ENCODE results near the gene KRT78. TPM values are rescaled to one million over a fixed set of nuclear protein-coding genes. Genes with fewer than 3 reads are reported as not detected.

The KRT78 gene
- total and polyA plus RNA-seq, 2 of the 13 experiments (the other 11 are each of a cell fraction or from before 2014, with no cell fraction given): not detected

- TF ChIP-seq E2F1 (CRISPR knock-in tag; IDR thresholded peaks at IDR 0.05) (no peak), CC2D1A (CRISPR knock-in tag; IDR thresholded peaks at IDR 0.05) (no peak)
These were observed 33.6 kb downstream of the KRT78 start (continued) for GRCh38 chr12:52815161-52815560.

GRCh38 chr12:52814710-52815155, 34.1 kb downstream of the KRT78 start:
- no peaks in the 10 kb centered on the region for H3K36me3 ChIP-seq (replicated peaks in 1 of 2; ENCODE audit: control insufficient read depth in 1 of 2, insufficient read depth in 2 of 2, low read length in 2 of 2)
- no peak for FAIRE-seq
- H3K27ac ChIP-seq (ENCODE audit: extremely low read length, insufficient read depth, low read length): no peak overlapping the region
- WGBS (ENCODE audit: low lambda C conversion rate): 0% methylated on average over 3 of the region's 4 CpGs
- no peak overlapping the region for H2AFZ ChIP-seq (ENCODE audit: low read length)
- no TSS peak for BruUV-seq (replicated peaks)
- intact Hi-C loops (cut with micrococcal nuclease; ENCODE audit: unreplicated experiment): no loop called here
- H3K4me2 ChIP-seq (ENCODE audit: low read depth, low read length): no peak overlapping the region
- H3K9me3 ChIP-seq (ENCODE audit: low read length): no peaks in the 10 kb centered on the region
- in situ Hi-C loops (cut with HindIII; ENCODE audit: extremely low pct_ligation_motif_present, low pct_unique_long_range_greater_than_20kb): no loop called here
- H3K4me1 ChIP-seq (ENCODE audit: insufficient read depth, low read length): no peaks in the 10 kb centered on the region
- ATAC-seq: no peak
- POLR2A ChIA-PET: no interaction called here
- no peak overlapping the region for H3K4me3 ChIP-seq (replicated peaks in 1 of 3; ENCODE audit: insufficient read depth in 1 of 3, low read depth in 2 of 3, low read length in 3 of 3)
- H3K79me2 ChIP-seq (ENCODE audit: insufficient read depth, low read length): no peaks in the 10 kb centered on the region
- TF ChIP-seq REPIN1 (CRISPR knock-in tag; IDR thresholded peaks at IDR 0.05; ENCODE audit: borderline replicate concordance, low read depth) (no peak), GZF1 (CRISPR knock-in tag; IDR thresholded peaks at IDR 0.05) (no peak), ZNF121 (CRISPR knock-in tag; IDR thresholded peaks at IDR 0.05) (no peak), HBP1 (CRISPR knock-in tag; IDR thresholded peaks at IDR 0.05; ENCODE audit: low read depth) (no peak), HNRNPL (IDR thresholded peaks at IDR 0.05; ENCODE audit: low read depth, low read length) (no peak), CHD2 (IDR thresholded peaks at IDR 0.05; ENCODE audit: low read depth, low read length) (no peak), ZNF451 (CRISPR knock-in tag; IDR thresholded peaks at IDR 0.05) (no peak), FOXO4 (CRISPR knock-in tag; conservative IDR thresholded peaks at IDR 0.05) (no peak), GABPB1 (CRISPR knock-in tag; IDR thresholded peaks at IDR 0.05) (no peak), ZNF468 (CRISPR knock-in tag; IDR thresholded peaks at IDR 0.05) (no peak), ZFP1 (CRISPR knock-in tag; IDR thresholded peaks at IDR 0.05) (no peak)
- TF ChIP-seq, protein P1, sequence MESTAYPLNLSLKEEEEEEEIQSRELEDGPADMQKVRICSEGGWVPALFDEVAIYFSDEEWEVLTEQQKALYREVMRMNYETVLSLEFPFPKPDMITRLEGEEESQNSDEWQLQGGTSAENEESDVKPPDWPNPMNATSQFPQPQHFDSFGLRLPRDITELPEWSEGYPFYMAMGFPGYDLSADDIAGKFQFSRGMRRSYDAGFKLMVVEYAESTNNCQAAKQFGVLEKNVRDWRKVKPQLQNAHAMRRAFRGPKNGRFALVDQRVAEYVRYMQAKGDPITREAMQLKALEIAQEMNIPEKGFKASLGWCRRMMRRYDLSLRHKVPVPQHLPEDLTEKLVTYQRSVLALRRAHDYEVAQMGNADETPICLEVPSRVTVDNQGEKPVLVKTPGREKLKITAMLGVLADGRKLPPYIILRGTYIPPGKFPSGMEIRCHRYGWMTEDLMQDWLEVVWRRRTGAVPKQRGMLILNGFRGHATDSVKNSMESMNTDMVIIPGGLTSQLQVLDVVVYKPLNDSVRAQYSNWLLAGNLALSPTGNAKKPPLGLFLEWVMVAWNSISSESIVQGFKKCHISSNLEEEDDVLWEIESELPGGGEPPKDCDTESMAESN (CRISPR knock-in tag; conservative IDR thresholded peaks at IDR 0.05): no peak
- TF ChIP-seq, protein P2, sequence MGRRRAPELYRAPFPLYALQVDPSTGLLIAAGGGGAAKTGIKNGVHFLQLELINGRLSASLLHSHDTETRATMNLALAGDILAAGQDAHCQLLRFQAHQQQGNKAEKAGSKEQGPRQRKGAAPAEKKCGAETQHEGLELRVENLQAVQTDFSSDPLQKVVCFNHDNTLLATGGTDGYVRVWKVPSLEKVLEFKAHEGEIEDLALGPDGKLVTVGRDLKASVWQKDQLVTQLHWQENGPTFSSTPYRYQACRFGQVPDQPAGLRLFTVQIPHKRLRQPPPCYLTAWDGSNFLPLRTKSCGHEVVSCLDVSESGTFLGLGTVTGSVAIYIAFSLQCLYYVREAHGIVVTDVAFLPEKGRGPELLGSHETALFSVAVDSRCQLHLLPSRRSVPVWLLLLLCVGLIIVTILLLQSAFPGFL (CRISPR knock-in tag; IDR thresholded peaks at IDR 0.05): no peak
- CTCF ChIA-PET (ENCODE audit: low intra/inter-chr PET ratio, low total read pairs): no interaction called here
- H3K9ac ChIP-seq (ENCODE audit: insufficient read depth, low read depth, low read length): no peak overlapping the region
- no peak for DNase-seq (ENCODE audit: low spot score)
- H4K20me1 ChIP-seq (ENCODE audit: insufficient read depth, low read length): no peaks in the 10 kb centered on the region
- H3K27me3 ChIP-seq (ENCODE audit: control insufficient read depth in 1 of 2, insufficient read depth in 2 of 2, low read length in 2 of 2): peaks cover 4 to 39% of the 10 kb centered on the region in 2 experiments; a peak in 4 of 5 replicates
